ENCODE data around the gene SERPINA6.
"Not testable (repeated sequence)": the region's sequence is repeated elsewhere in the genome, so short reads cannot be mapped to it uniquely, and the experiment has no call there.

SERPINA6 gene

GRCh38 chr14:94320243-94320642 is 2.9 kb downstream of the SERPINA6 start:
- DNase-seq, result no peak

- DNase-seq, result no peak
Measured at GRCh38 chr14:94317259-94317658, 5.9 kb downstream of the SERPINA6 start.

GRCh38 chr14:94316692-94317091 is 6.4 kb downstream of the SERPINA6 start:
- no peak for DNase-seq

- no peak for DNase-seq
Measured at GRCh38 chr14:94314890-94315289, 8.2 kb downstream of the SERPINA6 start.

GRCh38 chr14:94313991-94314655 is 9.0 kb downstream of the SERPINA6 start:
- no peak for DNase-seq

- no peak for DNase-seq
Measured at GRCh38 chr14:94312481-94313246, 10.5 kb downstream of the SERPINA6 start.

GRCh38 chr14:94310248-94310647 is 12.9 kb downstream of the SERPINA6 start:
- no peak for DNase-seq

- no peak for DNase-seq
Measured at GRCh38 chr14:94309721-94310120, 13.4 kb downstream of the SERPINA6 start.

GRCh38 chr14:94307410-94307992 is 15.6 kb downstream of the SERPINA6 start:
- DNase-seq, result no peak

GRCh38 chr14:94306047-94306978 is 16.8 kb downstream of the SERPINA6 start:
- DNase-seq, result no peak

GRCh38 chr14:94305620-94306019 is 17.5 kb downstream of the SERPINA6 start:
- DNase-seq, result no peak

- DNase-seq, result no peak
Measured at GRCh38 chr14:94304243-94304642, 18.9 kb downstream of the SERPINA6 start.

GRCh38 chr14:94303111-94303510 is 20.0 kb downstream of the SERPINA6 start:
- no peak for DNase-seq

GRCh38 chr14:94298130-94298529 is 25.0 kb downstream of the SERPINA6 start:
- DNase-seq, result no peak

GRCh38 chr14:94296181-94296545 is 27.0 kb downstream of the SERPINA6 start:
- not testable (repeated sequence) for DNase-seq

- no peak for DNase-seq
Measured at GRCh38 chr14:94295360-94296180, 27.6 kb downstream of the SERPINA6 start.

- DNase-seq, result no peak
Measured at GRCh38 chr14:94293578-94293924, 29.6 kb downstream of the SERPINA6 start.

- DNase-seq, result no peak
Measured at GRCh38 chr14:94292872-94293577, 30.1 kb downstream of the SERPINA6 start, which contains the start of gene SERPINA10. Gene SERPINA10 (minus strand): TSS chr14:94293268. CDS start chr14:94290593, 2,675 bp downstream.

- no peak for DNase-seq
Measured at GRCh38 chr14:94292526-94292871, 30.6 kb downstream of the SERPINA6 start.

- DNase-seq, result no peak
Measured at GRCh38 chr14:94291906-94292525, 31.1 kb downstream of the SERPINA6 start.
